Suprapubic skin (tissue), 4 donors: Measurements from ENCODE around the gene CYP3A5.

Experiments used
- POLR2A ChIP-seq, 2 donors: fragments of 450-650 bp; IDR thresholded peaks; one replicate each; pipeline ENCODE4 v1.6.1; 2017; ENCODE audit warnings: antibody characterized with exemption in 2 of 2, mild to moderate bottlenecking in 2 of 2, moderate library complexity in 2 of 2
- POLR2AphosphoS5 ChIP-seq, 3 donors: sonication (generic); formaldehyde crosslinking; IDR thresholded peaks; one replicate each; pipeline ENCODE4 v1.6.1; 2017; ENCODE audit warnings: antibody characterized with exemption in 3 of 3
- TF ChIP-seq, protein P1 (sequence below), 2 donors: fragments of 200-600 bp in 1 of 2; fragments of 450-650 bp in 1 of 2; sonication (generic) in 1 of 2; IDR thresholded peaks; one replicate each; pipeline ENCODE4 v1.5.1; 2016 to 2019; ENCODE audit warnings: antibody characterized with exemption in 2 of 2, mild to moderate bottlenecking in 1 of 2, moderate library complexity in 1 of 2

DNA sequence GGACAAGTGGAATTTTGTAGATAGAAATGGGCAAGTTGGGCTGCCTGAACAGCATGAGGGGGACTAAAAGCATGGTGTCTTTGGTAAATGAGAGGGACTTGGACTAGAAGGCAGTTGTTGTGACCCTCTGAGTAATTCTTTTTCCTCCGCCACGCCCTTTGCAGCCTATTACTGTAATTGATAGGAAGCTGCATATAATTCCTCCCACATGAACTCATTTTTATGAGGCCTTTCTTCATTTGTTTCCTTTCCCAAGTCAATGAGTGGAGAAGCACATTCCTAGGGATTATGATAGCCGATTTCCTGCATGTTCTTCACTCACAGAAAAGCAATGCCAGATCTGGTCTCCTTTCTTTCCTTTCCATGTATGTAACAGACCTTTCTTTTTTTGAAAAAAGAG lies 35.4 kb downstream of the CYP3A5 start:
- TF ChIP-seq, protein P1, sequence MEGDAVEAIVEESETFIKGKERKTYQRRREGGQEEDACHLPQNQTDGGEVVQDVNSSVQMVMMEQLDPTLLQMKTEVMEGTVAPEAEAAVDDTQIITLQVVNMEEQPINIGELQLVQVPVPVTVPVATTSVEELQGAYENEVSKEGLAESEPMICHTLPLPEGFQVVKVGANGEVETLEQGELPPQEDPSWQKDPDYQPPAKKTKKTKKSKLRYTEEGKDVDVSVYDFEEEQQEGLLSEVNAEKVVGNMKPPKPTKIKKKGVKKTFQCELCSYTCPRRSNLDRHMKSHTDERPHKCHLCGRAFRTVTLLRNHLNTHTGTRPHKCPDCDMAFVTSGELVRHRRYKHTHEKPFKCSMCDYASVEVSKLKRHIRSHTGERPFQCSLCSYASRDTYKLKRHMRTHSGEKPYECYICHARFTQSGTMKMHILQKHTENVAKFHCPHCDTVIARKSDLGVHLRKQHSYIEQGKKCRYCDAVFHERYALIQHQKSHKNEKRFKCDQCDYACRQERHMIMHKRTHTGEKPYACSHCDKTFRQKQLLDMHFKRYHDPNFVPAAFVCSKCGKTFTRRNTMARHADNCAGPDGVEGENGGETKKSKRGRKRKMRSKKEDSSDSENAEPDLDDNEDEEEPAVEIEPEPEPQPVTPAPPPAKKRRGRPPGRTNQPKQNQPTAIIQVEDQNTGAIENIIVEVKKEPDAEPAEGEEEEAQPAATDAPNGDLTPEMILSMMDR (IDR thresholded peaks at IDR 0.05) = no peak
- TF ChIP-seq POLR2AphosphoS5 (IDR thresholded peaks at IDR 0.05) (no peak), POLR2A (IDR thresholded peaks at IDR 0.05) (no peak)
